H9 (cell line): ENCODE measurements around the gene CEACAM18. TPM values are rescaled to one million over a fixed set of nuclear protein-coding genes. Genes with fewer than 3 reads are reported as not detected.

Experiments used
- DNase-seq: peaks from one replicate; pipeline ENCODE4 v3.0.0-alpha.2; 2017
- H2AFZ ChIP-seq: one replicate; pipeline ENCODE4 v1.6.1; 2013; ENCODE audit warnings: mild to moderate bottlenecking, low read length, control low read depth, moderate library complexity
- H2AK5ac ChIP-seq: 2 replicates; pipeline ENCODE4 v1.6.1; 2013; ENCODE audit warnings: low read length, control low read depth, mixed read lengths; ENCODE audit not compliant: insufficient read length
- H2BK120ac ChIP-seq: one replicate; pipeline ENCODE4 v1.6.1; 2013; ENCODE audit warnings: low read depth, mild to moderate bottlenecking, low read length, control low read depth, inconsistent platforms; ENCODE audit not compliant: poor library complexity, severe bottlenecking
- H2BK12ac ChIP-seq: 2 replicates; pipeline ENCODE4 v1.6.1; 2013; ENCODE audit warnings: low read length, control low read depth, mixed read lengths, low read depth; ENCODE audit not compliant: insufficient read length
- H2BK15ac ChIP-seq: 2 replicates; pipeline ENCODE4 v1.6.1; 2013; ENCODE audit warnings: low read depth, low read length, control low read depth
- H2BK20ac ChIP-seq: one replicate; pipeline ENCODE4 v1.6.1; 2013; ENCODE audit warnings: low read depth, mild to moderate bottlenecking, low read length, control low read depth, inconsistent platforms; ENCODE audit not compliant: poor library complexity, severe bottlenecking
- H2BK5ac ChIP-seq: 2 replicates; pipeline ENCODE4 v1.6.1; 2013; ENCODE audit warnings: low read length, control low read depth, mixed read lengths; ENCODE audit not compliant: insufficient read length
- H3K14ac ChIP-seq: 2 replicates; pipeline ENCODE4 v1.6.1; 2013; ENCODE audit warnings: low read length, control low read depth; ENCODE audit not compliant: insufficient read depth
- H3K18ac ChIP-seq: 2 replicates; pipeline ENCODE4 v1.6.1; 2013; ENCODE audit warnings: low read depth, mild to moderate bottlenecking, mixed read lengths, low read length, control low read depth; ENCODE audit not compliant: insufficient read length
- H3K23ac ChIP-seq: 2 replicates; pipeline ENCODE4 v1.6.1; 2013; ENCODE audit warnings: low read length, control low read depth, mixed read lengths, low read depth; ENCODE audit not compliant: insufficient read length
- H3K23me2 ChIP-seq: 2 replicates; pipeline ENCODE4 v1.6.1; 2013; ENCODE audit warnings: low read depth, mild to moderate bottlenecking, mixed read lengths, low read length, control low read depth; ENCODE audit not compliant: insufficient read length, poor library complexity, severe bottlenecking
- H3K27ac ChIP-seq: 2 replicates; pipeline ENCODE4 v1.5.1; 2013; ENCODE audit warnings: low read length, control low read depth, mixed read lengths, low read depth; ENCODE audit not compliant: insufficient read length
- H3K27me3 ChIP-seq: 2 replicates; pipeline ENCODE4 v1.6.1; 2013; ENCODE audit warnings: low read length, control low read depth, inconsistent platforms; ENCODE audit not compliant: insufficient read depth
- H3K4ac ChIP-seq: 2 replicates; pipeline ENCODE4 v1.6.1; 2013; ENCODE audit warnings: low read depth, mild to moderate bottlenecking, control low read depth, inconsistent platforms, low read length, moderate library complexity
- H3K4me1 ChIP-seq: 2 replicates; pipeline ENCODE4 v1.6.1; 2013; ENCODE audit warnings: low read length, control low read depth, inconsistent platforms; ENCODE audit not compliant: insufficient read depth
- H3K4me2 ChIP-seq: 2 replicates; pipeline ENCODE4 v1.6.1; 2013; ENCODE audit warnings: low read length, control low read depth, mixed read lengths; ENCODE audit not compliant: insufficient read length, insufficient read depth
- H3K56ac ChIP-seq: 2 replicates; pipeline ENCODE4 v1.6.1; 2013; ENCODE audit warnings: low read depth, mild to moderate bottlenecking, mixed read lengths, low read length, control low read depth; ENCODE audit not compliant: insufficient read length
- H3K79me1 ChIP-seq: 2 replicates; pipeline ENCODE4 v1.6.1; 2013; ENCODE audit warnings: low read depth, mild to moderate bottlenecking, moderate library complexity, low read length, control low read depth, inconsistent platforms; ENCODE audit not compliant: insufficient read depth, poor library complexity, severe bottlenecking
- H3K79me2 ChIP-seq: 2 replicates; pipeline ENCODE4 v1.6.1; 2013; ENCODE audit warnings: low read length, control low read depth, inconsistent platforms; ENCODE audit not compliant: insufficient read depth
- H3K9ac ChIP-seq: 2 replicates; pipeline ENCODE4 v1.6.1; 2013; ENCODE audit warnings: low read length, control low read depth, mixed read lengths; ENCODE audit not compliant: insufficient read length; ENCODE audit errors: extremely low read depth
- H3K9me3 ChIP-seq: one replicate; pipeline ENCODE4 v1.6.1; 2013; ENCODE audit warnings: low read depth, low read length, inconsistent platforms; ENCODE audit not compliant: control insufficient read depth
- H3T11ph ChIP-seq: one replicate; pipeline ENCODE4 v1.6.1; 2013; ENCODE audit warnings: mild to moderate bottlenecking, low read length, control low read depth, inconsistent platforms
- H4K20me1 ChIP-seq: one replicate; pipeline ENCODE4 v1.6.1; 2013; ENCODE audit not compliant: control insufficient read depth, insufficient read length, insufficient read depth
- H4K5ac ChIP-seq: 2 replicates; pipeline ENCODE4 v1.6.1; 2013; ENCODE audit warnings: low read depth, mild to moderate bottlenecking, mixed read lengths, low read length, control low read depth; ENCODE audit not compliant: insufficient read length
- H4K8ac ChIP-seq: replicated peaks from 2 replicates; pipeline ENCODE4 v1.6.1; 2013; ENCODE audit warnings: low read length, control low read depth, mixed read lengths, low read depth; ENCODE audit not compliant: insufficient read length
- H4K91ac ChIP-seq: 2 replicates; pipeline ENCODE4 v1.6.1; 2013; ENCODE audit warnings: low read depth, mild to moderate bottlenecking, moderate library complexity, mixed read lengths, low read length, control low read depth; ENCODE audit not compliant: insufficient read length
- H3K27ac Mint-ChIP-seq, 3 experiments: 2 replicates in 2 of 3; 3 replicates in 1 of 3; pipeline ENCODE4 v1.8.0; 2020 to 2021; ENCODE audit warnings: mixed read lengths in 3 of 3, mild to moderate bottlenecking in 1 of 3, moderate library complexity in 1 of 3
- H3K27me3 Mint-ChIP-seq: 2 replicates; pipeline ENCODE4 v1.8.0; 2021; ENCODE audit warnings: low read depth, mild to moderate bottlenecking, moderate library complexity, mixed read lengths
- H3K36me3 Mint-ChIP-seq, 3 experiments: 2 replicates in 2 of 3; 3 replicates in 1 of 3; pipeline ENCODE4 v1.8.0; 2020 to 2021; ENCODE audit warnings: low read depth in 3 of 3, mixed read lengths in 3 of 3; ENCODE audit not compliant: insufficient read depth in 1 of 3
- H3K4me1 Mint-ChIP-seq, 2 experiments: 2 replicates each; pipeline ENCODE4 v1.8.0; 2020; ENCODE audit warnings: mixed read lengths in 2 of 2
- H3K4me3 Mint-ChIP-seq, 2 experiments: 2 replicates in 1 of 2; 3 replicates in 1 of 2; pipeline ENCODE4 v1.8.0; 2020 to 2021; ENCODE audit warnings: mild to moderate bottlenecking in 2 of 2, mixed read lengths in 2 of 2, moderate library complexity in 1 of 2
- H3K9me3 Mint-ChIP-seq, 2 experiments: 2 replicates in 1 of 2; 3 replicates in 1 of 2; pipeline ENCODE4 v1.8.0; 2020; ENCODE audit warnings: mild to moderate bottlenecking in 2 of 2, mixed read lengths in 2 of 2, moderate library complexity in 1 of 2
- CTCF ChIP-seq: fragments of 200-600 bp; sonication (generic); conservative IDR thresholded peaks from 3 replicates; pipeline ENCODE4 v1.8.0; 2021; ENCODE audit warnings: antibody characterized with exemption, mild to moderate bottlenecking
- WGBS: extraction: QIAGEN DNeasy Blood & Tissue Kit; methylation state at CpG from one replicate; pipeline ENCODE4 v1.1.7; 2013; ENCODE audit warnings: missing lambda C conversion rate, low lambda C conversion rate, mixed read lengths; ENCODE audit not compliant: insufficient read length; ENCODE audit errors: extremely low coverage; 5-methylcytosine and 5-hydroxymethylcytosine counted together
- total RNA-seq: library from RNA; stranded (reverse); gene quantifications from 2 replicates; pipeline ENCODE4 v1.2.1, GENCODE V29; 2021

CEACAM18 gene
- total RNA-seq, 1 experiment from 2014 or later = not detected

GRCh38 chr19:51507640-51508058 lies 29.3 kb downstream of the CEACAM18 start:
- Histone ChIP-seq H2AFZ (no peak overlapping the region), H3K79me1 (no peaks in the 10 kb centered on the region), H2BK15ac (no peak overlapping the region), H3K79me2 (no peaks in the 10 kb centered on the region), H3K27ac (no peak overlapping the region), H3K18ac (no peak overlapping the region), H3K27me3 (no peaks in the 10 kb centered on the region), H4K5ac (no peak overlapping the region), H3K23ac (no peak overlapping the region), H3T11ph (no peak overlapping the region), H3K4me1 (no peaks in the 10 kb centered on the region), H2BK5ac (no peak overlapping the region), H3K23me2 (no peaks in the 10 kb centered on the region), H4K91ac (no peak overlapping the region), H2AK5ac (no peak overlapping the region), H2BK20ac (no peak overlapping the region), H3K9ac (no peak overlapping the region), H4K8ac (no peak overlapping the region), H3K4ac (no peak overlapping the region), H3K14ac (no peak overlapping the region), H3K4me2 (no peak overlapping the region), H4K20me1 (no peaks in the 10 kb centered on the region), H3K9me3 (no peaks in the 10 kb centered on the region), H2BK120ac (no peak overlapping the region), H2BK12ac (no peak overlapping the region), H3K56ac (no peak overlapping the region)
- WGBS = no CpG with 5 or more reads among the region's 6 CpGs
- Mint-ChIP-seq H3K27ac (no peak overlapping the region; a peak in 1 of 7 replicates), H3K4me3 (no peak overlapping the region), H3K9me3 (peaks cover 51 to 97% of the 10 kb centered on the region in 2 experiments), H3K36me3 (no peaks in the 10 kb centered on the region), H3K4me1 (no peaks in the 10 kb centered on the region), H3K27me3 (peaks cover 18% of the 10 kb centered on the region)
- DNase-seq = no peak
- no peak for TF ChIP-seq CTCF
